Spleen (tissue), 7 donors: ENCODE data around the gene PRAMEF14.
"Not testable (repeated sequence)": the region's sequence is repeated elsewhere in the genome, so short reads cannot be mapped to it uniquely, and the experiment has no call there.

ENCODE experiments used
- CTCF ChIP-seq, 11 experiments: fragments of 200-600 bp in 7 of 11; fragments of 450-650 bp in 4 of 11; sonication (generic) in 4 of 11; IDR thresholded peaks in 8 of 11; conservative IDR thresholded peaks in 3 of 11; 1 replicate in 7 of 11; 2 replicates in 4 of 11; pipeline versions ENCODE4 v1.4.0 to v1.8.0; 2016 to 2021; ENCODE audit warnings: antibody characterized with exemption in 11 of 11, inconsistent platforms in 4 of 11, mild to moderate bottlenecking in 1 of 11
- POLR2A ChIP-seq, 3 donors: fragments of 450-650 bp; IDR thresholded peaks; one replicate each; pipeline ENCODE4 v1.5.1; 2017; ENCODE audit warnings: antibody characterized with exemption in 3 of 3, mild to moderate bottlenecking in 1 of 3
- POLR2AphosphoS5 ChIP-seq, 3 donors: sonication (generic); formaldehyde crosslinking; IDR thresholded peaks; one replicate each; pipeline ENCODE4 v1.5.1; 2017; ENCODE audit warnings: antibody characterized with exemption in 3 of 3
- donor health status: DM: no; HTN: no; CAD: no; lungs with moderate emphysema.
- donor health status: DM: no; HTN: no; CAD: no.
- donor health status: DM: no; HTN: no; CAD: no.

GRCh38 chr1:13366536-13366935 lies 19.6 kb upstream of the PRAMEF14 start:
- TF ChIP-seq CTCF (IDR thresholded peaks at IDR 0.05 in 8 of 11, conservative IDR thresholded peaks at IDR 0.05 in 3 of 11); POLR2AphosphoS5 (IDR thresholded peaks at IDR 0.05); POLR2A (IDR thresholded peaks at IDR 0.05): not testable (repeated sequence)
